ENCODE results near the gene UQCC2.
A peak's percentile ranks its signal among the peaks of the same experiment; 100 is the strongest.

Gene UQCC2

DNA sequence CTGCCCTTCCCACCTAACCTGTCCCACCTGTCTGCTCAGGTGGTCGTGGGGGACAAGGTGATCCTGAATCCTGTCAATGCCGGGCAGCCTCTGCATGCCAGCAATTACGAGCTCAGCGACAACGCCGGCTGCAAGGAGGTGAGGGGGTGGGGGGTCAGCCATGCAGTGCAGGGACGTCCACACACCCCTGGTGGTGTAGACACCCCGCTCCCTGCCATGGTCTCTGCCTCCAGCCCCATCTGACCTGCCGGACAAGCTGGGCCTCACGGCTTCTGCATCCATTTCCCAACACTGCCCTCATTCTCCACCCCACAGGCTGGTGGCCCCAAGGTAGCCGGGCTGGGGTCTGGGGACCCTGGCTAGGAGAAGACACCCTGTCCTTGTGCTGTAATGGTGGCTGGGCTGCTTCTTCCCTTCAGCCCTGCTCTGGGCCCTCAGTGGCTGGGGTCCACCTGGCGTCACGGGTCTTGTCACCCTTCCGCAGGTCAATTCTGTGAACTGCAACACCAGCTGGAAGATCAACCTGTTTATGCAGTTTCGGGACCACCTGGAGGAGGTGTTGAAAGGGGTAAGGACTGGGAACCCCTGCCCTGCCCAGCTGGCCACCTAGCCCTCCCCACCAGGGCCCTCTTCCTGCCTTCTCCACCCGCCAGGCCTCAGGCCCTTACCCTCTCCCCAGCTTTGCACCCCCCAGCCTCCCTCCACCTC lies 52.4 kb downstream of the UQCC2 start:
- no peak for DNase-seq (ENCODE audit: extremely low read depth, low read depth)
- TF ChIP-seq CTCF (IDR thresholded peaks at IDR 0.05; ENCODE audit: low read depth, low read length): no peak

- no peak for DNase-seq (ENCODE audit: extremely low read depth, low read depth)
- TF ChIP-seq CTCF (IDR thresholded peaks at IDR 0.05; ENCODE audit: low read depth, low read length): no peak
These were observed 54.7 kb downstream of the UQCC2 start for GRCh38 chr6:33656844-33657243.

- peak; percentile 42 for DNase-seq (ENCODE audit: extremely low read depth, low read depth)
- TF ChIP-seq CTCF (IDR thresholded peaks at IDR 0.05; ENCODE audit: low read depth, low read length): no peak
These were observed 56.5 kb downstream of the UQCC2 start for GRCh38 chr6:33654831-33655554.

DNA sequence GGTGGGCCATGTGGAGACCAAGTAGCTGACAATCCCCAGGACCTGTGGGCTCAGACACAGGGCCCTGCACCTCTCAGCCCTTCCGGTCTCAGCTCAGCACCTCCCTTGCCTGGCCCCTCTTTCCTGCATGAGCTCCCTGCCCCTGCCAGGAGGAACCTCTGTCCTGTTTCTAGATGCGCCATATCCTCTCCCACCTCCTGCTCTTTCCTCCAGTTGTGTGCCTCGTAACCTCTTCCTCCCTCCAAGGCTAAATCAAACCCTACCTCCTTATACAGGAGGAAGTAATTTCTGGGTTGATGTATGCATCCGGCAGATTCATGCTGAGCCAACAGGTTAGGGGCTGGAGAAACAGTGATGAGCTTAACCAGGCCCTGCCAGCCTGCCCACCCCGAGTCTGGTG lies 59.5 kb downstream of the UQCC2 start:
- DNase-seq (ENCODE audit: extremely low read depth, low read depth): no peak
- TF ChIP-seq CTCF (IDR thresholded peaks at IDR 0.05; ENCODE audit: low read depth, low read length): no peak

DNA sequence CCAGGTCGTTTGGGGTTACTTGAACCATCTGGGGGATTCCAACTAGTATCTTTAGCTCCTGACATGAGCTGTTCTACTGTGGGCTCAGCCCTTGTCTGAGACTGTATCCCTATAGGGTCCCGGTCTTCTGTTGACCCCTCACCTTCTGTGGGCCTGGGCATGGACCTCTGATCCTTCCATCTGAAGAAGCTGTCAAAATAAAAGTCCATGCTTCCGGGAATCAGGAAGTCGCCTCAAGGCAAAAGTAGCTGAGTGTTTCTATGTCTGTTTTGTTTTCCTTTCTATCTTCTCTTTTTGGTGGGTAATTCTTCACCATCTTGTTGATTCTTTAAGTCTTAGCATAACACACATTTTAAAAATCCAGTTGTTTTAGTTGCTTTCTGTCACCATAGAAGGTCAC lies 60.1 kb downstream of the UQCC2 start:
- TF ChIP-seq CTCF (IDR thresholded peaks at IDR 0.05; ENCODE audit: low read depth, low read length): no peak

More for the DNA sequence above, 60.1 kb downstream of the UQCC2 start:
- no peak for DNase-seq (ENCODE audit: extremely low read depth, low read depth)
